GM21515 (cell line): ENCODE measurements around the gene CDYL2.

ENCODE experiments used
- ATAC-seq: cut with Tn5 transposase; IDR thresholded peaks from one replicate; pipeline ENCODE4 v1.9.1; 2021; ENCODE audit not compliant: unreplicated experiment

CDYL2 gene

DNA sequence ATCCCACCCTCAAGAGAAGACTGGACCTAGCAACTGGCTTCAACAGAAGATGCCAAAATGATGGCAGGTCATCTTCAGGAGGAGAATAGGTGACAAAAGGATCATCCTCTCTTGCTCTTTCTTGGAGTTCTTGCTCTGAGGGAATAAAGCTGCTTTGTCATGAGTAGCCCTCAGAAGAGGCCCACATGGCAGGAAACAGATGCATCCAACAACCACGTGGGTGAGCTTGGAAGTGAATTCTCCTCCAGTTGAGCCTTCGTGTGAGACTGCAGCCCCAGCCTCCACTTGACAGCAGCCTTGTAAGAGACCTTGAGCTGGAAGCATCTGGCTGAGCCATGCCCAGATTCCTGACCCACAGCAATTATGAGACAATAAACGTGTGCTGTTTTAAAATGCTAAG, 176.1 kb downstream of the CDYL2 start:
- no peak for ATAC-seq

DNA sequence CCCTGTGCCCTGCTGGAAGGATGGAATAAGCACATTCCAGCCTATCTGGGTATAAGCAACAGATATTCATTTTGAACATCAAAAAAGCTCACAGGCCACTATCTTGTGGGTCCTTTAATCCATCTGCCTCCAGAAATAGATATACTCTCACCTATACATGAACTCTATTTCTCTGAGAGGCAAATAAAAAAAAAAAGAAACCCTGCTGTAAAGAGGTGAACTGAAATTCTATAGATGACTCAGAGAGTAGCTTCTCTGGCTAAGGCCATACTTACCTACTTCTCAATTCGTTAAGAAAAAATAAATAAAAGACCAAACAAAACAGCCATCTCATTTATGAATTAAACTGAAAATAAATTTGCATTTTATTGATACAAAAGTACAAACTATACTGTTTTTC, 177.3 kb downstream of the CDYL2 start:
- ATAC-seq, result peak; percentile 90

DNA sequence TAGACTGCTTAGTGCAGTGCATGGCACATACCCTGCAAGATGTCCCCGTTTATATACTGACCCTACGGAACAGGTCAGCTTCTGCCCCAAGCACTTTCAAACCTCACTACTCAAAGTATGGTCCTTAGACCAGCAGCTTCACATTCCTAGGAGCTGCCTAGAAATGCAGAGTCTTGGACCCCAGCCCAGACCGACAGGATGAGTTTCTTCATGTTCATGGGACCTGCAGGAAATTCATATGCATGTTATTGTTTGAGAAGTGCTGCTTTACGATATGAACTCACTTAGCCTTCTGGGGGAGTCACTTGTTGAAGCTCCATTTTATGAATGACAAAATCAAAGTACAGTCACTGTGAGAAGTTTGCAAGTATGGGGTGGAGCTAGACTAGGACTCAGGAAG, 181.0 kb downstream of the CDYL2 start:
- ATAC-seq, result no peak

DNA sequence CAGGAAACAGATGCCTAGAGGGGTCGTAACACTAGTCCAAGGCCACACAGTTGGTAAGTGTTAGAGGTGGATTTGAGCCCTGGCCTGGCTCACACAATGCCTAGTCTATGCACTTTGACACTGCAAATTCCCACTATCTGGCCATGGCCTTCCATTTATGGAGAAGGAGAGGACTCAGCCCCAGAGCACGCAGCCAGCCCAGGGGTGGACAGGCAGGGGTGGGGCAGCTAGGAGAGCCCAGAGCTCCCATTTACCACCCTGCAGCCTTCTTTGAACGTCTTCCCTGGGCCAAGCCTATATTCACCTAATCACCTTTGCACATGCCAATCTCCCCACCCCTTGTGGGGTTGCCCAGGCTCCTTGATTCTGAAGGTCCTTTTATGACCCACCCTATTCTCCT, 182.4 kb downstream of the CDYL2 start:
- ATAC-seq, result no peak

DNA sequence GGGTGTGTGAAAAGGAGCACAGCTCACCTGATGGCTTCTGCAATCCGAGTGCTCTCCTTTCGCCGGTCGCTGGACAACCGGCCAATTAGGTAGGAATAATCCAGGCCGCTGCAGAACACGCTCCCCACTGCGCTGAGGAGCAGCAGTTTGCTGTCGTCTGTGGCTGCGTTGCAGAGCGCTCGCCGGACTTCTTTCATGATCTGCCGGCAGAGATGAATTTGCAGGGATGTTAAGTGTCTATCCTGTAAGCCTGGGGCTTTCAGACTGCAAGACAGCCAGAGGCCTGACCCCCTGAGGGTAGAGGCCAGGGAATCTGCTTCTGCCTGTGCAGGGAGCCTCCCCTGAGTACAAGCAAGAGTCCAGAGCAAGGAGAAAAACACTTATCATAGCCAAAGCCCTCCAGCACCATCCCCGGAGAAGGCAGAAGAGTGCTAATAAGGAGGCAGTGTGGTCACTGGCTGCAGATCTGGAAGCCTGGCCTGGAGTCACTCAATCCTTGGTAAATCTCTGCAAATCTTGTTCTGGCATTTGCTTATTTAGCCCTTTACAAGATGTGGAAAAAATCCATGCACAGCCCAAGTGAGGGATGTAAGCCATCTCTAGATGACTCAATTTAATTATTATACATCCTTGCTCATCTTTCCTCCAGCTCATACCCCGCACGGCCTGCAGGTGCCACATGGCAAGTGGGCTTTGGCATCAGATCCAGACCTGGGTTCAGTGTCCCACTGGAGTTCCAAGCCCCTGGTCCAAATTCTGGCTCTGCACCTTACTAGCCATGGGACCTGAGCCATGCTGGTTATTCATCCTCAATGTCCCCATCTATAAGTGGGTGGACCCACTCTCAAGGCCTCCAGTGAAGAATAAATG, 183.4 kb downstream of the CDYL2 start:
- ATAC-seq, result no peak

DNA sequence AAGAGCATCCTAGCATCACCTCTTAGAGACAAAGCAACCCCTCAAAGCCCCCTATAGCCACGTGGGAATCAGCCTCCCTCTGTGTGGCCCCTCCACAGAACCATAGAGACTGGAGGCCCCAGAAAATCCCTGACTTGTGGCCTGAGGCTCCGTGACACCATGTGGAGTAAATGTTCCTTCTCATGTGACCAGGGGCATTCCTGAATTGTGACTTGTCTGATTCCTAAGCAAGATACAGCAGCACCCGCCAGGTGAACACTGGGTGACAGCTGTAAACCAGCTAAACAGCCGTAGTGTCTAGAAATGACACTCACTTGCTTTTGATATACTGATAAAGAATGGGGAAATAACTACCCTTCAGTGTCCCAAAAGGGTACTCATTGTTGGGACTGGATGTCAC, 184.6 kb downstream of the CDYL2 start:
- no peak for ATAC-seq

DNA sequence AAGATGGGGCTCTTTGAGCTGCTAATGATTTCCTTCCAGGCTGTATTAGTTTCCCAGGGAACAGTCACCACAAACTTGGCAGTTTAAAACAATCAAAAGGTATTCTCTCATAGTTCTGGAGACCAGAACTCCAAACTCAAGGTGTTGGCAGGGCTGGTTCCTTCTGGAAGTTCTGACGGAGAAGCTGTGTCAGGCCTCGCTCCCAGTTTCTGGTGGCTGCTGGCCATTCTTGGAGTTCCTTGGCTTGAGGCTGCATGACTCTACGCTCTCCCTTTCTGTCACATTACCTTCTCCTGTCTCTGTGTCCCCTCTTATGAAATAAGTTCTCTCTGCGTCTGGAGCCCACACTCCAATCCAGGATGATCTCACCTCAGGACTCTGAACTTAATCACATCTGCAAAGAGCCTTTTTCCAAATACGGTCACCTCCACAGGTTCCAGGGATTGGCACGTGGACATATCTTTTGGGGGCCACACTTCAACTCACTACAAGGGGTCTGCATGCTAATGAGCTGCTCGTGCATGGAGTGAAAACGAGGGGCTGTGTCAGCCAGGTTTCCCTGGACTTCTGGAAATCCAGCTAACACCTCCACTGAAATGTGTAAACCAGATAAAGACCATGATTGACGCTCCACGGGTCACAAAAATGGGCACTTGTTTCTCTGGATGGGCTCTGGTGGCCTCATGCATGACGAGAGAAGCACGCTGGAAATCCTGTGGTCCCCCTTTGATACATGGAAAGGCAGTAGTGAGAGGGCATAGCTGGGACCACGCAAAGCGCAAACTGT, 185.3 kb downstream of the CDYL2 start:
- no peak for ATAC-seq

DNA sequence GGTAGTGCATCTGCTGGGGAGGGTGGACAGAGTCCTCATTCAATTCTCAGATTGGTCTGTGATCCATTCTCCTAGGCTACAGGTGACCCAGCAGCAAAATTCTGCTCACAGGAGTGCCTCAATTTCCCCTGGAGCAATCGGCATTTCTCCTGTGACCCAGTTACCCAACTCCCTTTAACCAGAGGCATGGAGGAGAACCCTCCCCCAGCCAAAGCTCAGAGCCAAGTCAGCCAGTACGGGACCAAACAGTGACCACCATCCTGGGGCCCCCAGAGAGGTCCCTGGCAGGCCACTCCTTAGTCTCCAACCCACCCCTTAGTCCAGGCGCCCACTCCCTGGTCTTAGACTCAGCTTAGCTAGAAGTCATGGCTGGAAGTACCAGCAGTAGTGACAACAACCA, 188.0 kb downstream of the CDYL2 start:
- no peak for ATAC-seq

DNA sequence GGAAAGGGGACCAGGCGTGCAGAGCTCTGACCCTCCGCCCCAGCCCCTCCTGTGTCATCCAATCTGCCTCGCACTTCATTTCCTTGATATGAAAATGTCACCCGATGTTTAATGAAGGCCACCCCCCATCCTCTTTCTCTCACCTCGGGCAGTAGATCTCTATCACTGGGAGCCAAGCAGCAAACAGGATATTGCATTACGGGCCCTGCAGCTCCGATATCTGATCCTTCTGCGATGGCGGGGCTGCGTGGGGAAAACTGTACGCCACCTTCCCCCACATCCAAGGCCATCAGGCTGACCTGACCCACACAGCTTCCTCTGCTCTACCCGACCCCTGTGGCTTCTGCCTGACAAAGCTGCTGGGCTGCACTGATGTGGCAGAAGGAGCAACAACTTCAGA, 188.7 kb downstream of the CDYL2 start:
- no peak for ATAC-seq

DNA sequence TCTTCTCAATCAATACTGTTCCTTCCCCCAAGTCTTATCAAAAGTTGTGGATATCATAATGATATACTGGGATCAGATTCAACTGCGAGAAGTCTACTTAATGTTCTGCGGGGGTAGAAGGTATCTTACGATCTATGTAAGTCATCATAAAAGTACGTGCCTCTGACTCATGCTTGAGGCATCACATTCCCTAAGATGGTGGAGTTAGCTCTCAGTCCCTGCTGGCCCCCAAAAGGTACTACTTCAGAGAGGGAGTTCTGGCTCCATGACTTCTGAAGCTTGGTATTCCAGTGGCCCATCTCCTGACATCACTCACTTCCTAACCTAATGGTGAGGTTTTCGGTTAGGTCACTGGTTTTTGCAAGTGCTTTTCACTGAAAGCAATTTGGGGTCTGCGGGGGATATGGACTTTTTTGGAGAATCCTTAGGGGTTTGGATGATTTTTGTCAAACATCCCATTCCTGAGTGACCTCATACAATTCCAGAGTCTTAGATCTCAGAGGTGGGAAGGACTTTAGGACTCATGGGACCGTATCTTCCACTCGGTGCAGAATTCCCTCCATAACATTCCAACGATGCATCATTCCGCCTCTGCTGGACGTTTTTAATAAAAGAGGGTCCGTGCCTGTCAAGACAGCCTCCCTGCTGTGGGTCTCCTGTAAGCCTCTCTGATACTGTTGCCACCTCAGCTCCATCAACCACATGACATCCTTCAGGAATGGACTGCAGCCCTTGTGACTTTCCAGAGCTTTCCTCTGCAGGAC, 189.3 kb downstream of the CDYL2 start:
- no peak for ATAC-seq

DNA sequence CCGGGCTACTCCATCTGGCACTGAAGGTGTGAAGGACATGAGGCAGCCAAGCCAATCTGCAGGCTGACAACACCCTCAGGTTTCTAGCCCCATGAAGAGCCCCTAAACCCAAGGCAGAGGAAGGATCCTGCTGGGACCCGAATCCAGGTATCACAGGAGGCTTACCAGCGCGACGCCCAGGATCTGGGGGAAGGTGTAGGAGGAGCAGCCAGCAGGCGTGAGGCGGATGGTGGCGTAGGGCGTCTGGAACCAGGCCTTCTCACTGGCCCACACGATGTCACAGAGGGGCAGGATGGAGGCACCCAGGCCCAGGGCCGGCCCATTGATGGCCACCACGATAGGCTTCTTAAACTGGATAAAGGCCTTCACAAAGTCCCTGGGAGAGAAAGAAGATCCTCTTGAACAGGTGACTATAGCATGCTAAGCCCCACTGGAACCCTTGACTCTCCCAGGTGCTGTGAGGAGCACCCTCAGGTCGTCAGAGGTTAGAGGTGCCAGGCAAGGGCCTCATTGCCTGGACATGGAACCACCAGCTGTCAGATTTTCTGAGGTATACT, 191.9 kb downstream of the CDYL2 start:
- ATAC-seq, result no peak

DNA sequence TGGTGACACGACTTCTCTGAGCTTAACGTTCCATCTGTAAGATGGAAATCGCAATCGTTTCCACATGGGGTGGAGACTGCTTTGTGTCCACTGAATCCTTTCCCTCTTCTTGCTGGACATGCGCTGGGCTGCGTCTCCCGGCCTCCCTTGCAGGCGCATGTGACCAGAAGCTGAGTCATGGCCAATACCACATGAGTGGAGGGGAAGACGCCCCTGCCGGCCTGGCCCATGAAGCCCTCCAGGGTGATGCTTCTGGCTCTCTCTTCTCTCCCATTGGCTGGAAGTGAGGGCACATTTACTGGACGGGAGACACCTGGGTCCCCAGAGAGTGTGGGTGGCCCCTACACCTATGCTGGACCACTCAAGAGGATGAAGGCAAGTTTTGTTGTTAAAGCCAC, 192.5 kb downstream of the CDYL2 start:
- no peak for ATAC-seq

DNA sequence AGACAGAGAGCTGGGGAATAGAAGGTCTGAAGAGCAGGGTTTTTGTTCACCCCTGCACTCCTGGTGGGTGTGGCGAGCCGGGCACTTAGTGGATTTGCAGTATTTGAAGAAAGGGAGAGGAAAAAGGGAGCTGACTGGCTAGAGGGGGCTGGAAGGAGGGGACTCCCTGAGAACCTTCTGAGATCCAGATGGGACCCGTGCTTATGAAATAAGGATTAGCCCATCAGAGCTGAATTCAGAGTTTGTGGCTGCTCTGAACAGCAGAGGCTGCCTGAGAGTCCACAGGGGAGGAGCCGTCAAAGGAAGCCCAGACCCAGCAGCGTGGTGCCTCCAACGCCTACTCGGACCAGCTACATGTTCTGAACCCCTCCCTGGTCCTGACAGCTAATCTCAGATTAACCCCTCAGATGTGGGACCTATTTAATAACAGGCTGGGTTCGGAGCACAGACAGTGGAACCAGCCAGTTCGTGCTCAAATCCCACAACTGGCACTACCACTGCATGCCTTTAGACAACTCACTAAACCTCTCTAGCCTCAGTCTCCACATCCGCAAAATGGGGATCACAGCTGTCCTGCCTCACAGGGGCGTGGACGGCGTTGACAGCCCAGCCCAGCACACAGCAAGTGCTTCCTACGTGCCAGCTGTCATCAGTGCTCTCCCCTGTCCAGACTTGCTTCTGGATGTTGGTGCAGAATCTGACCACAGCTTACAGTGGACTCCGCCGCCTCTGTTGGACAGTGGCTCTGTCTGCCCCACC, 193.0 kb downstream of the CDYL2 start:
- ATAC-seq, result no peak

DNA sequence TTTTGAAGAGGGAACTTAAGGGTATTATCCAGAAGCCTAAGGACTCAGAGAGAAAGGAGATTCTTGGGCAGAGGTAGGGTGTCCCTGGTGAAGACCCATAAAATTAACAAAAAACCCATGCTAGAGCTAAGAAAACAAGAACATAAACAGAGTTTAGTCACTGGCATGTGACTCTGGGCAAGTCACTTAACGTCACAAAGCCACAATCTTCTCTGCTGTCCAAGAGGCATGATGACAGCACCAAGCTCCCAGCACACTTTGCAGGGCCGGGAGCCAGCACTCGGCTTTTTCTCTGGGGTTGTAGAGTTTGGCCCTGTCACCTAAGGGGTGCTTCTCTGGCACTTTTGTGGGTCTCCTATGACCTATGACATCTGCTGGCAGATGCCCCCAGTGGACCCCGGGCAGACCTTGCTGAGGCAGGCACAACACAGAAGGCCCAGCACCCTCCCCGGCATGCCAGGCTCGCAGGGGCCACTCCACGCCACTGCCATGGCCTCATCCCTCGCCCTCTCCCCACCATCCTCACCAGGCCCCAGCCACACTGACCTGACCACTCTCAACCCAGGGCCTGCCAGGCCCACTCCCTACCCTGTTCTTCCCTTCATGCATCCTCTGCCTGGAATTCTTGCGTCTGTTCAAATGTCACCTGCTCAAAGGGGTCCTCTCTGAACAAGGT, 193.8 kb downstream of the CDYL2 start:
- no peak for ATAC-seq

DNA sequence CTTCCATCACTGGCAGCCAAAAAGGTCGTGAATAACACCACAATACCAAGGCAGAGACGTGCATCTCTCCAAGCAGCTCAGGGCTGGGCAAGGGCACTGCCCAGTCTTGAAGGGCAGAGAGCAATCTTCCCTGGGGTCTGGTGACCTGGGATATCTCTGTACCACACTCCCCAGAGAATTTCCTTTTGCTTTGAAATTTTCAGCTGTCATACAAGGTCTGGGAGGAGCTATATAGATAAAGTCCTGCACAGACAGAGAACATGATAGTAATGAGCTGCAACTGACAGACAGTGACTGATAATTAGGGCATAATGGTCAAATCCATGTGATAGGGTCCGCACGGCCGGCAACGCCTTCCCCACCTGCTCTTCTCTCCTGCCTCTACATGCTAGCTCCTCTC, 195.5 kb downstream of the CDYL2 start:
- ATAC-seq, result no peak

DNA sequence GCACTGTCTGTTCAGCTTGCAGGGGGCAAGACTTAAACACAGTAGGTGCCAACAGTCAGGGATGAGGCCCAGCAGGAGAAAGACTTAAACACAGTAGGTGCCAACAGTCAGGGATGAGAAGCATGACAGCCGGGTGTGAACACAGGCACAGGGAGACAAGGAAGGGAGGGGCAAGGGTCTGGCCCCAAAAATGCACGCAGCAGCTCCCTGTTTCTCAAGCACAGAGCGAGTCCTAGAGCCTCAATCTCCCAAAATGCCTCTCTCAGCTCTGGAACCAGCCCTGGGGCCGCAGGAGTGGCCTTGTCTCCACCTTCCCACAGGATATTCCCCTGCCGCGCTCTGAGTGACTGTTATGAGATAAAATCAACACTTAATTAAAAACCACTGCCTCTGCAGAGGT, 197.2 kb downstream of the CDYL2 start:
- ATAC-seq, result no peak

DNA sequence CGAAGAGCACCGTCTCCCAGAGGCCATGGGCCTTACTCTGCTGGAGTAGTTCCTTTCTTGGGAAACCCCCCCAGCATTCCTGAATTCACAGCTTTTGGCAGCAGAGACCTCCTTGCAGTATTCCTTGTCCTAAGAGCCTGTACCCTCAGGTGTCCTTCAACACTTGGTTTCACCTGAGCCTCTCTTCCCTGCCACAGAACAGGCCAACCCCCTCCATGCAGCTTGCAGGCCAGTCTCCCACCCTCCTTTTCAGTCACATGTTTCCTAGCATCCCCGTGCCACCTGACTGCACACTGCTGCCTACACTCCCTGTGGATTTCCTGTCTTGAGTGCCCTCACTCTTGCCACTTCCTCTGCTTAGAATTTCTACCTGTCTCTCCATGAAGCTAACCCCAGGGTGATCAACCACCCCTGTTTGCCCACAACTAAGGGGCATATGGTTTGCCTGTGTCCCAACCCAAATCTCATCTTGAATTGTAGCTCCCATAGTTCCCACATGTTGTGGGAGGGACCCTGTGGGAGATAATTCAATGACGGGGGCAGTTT, 198.1 kb downstream of the CDYL2 start:
- no peak for ATAC-seq

DNA sequence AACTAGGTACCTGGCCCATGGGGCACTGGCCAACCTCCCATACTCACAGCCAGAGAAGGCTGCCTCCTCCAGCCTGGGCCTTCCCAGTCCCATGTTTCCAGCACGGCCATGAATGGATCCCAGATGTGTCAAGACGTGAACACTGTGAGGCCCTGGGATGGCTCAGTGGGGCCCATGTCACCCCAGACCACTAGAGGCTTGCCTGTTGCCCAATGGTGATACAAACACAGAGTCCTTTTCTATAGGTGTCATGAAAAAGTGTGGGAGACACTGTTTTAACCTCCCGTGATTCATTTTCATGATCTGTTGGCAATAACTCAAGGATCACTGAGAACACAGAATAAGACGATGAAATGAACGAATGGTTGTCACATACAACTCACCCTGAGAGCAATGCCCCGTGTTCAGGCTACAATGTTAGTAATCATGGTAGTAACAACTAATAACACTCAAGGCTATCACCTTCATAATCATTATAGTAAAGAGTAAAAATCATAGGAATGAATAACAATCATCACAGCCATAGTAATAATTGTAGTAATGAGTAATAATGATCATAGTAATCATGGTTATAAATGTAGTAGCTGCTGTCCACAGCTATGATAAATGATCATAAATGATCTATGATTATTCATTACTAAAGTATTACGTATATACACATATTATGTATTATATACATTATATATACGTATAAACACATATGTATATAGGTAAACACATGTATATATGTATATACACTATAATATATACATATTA, 199.6 kb downstream of the CDYL2 start:
- no peak for ATAC-seq

DNA sequence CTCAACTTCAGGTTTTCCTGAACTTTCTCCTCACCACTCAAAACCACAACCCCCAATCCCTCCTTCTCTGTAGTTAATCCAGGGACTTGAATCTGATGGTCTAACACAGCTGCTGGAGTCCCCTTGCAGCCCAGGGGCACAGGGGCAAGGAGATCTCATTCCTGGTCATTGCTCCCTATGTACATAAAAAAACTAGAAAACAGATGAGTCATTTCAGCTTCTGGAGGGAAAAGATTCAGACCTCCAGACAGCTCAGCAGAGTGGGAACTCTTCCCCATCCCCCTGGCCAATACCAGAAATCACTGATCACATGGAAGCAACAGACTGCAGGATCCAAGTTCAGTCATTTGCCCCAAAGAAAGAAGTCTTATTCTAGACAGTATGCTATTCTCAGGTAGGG, 201.5 kb downstream of the CDYL2 start:
- ATAC-seq, result no peak
